Measurements from ENCODE around the gene MPZL2. TPM values are rescaled to one million over a fixed set of nuclear protein-coding genes. Genes with fewer than 3 reads are reported as not detected.

The MPZL2 gene
- total and polyA plus RNA-seq, 2 of the 13 experiments (the other 11 are each of a cell fraction or from before 2014, with no cell fraction given): 27.9 to 53.7 TPM

DNA sequence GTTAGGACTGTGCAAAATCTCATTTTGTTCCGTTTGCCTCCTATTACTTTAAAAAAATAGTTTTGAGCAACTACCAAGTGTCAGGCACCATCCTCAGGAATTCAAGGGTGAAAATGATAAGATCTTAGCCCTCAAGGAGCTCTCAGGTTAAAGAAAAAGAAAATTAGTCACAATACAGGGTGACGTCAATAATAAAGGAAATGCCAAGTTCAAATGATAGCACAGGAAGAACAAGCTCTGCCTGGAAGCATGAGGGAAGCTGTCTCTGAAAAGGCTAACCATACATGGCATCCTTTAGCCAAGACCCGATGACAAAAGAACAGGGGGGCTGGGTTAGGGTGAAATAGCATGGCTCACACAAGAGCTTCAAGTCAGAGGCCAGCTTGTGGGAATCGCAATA is 11.1 kb upstream of the MPZL2 start (continued):
- TF ChIP-seq CREM (IDR thresholded peaks at IDR 0.05) (no peak), CREM (CRISPR knock-in tag; IDR thresholded peaks at IDR 0.05) (no peak), ZNF549 (CRISPR knock-in tag; IDR thresholded peaks at IDR 0.05) (no peak), ATRX (CRISPR knock-in tag; IDR thresholded peaks at IDR 0.05; ENCODE audit: borderline replicate concordance) (no peak), KAT8 (CRISPR knock-in tag; IDR thresholded peaks at IDR 0.05) (no peak)

DNA sequence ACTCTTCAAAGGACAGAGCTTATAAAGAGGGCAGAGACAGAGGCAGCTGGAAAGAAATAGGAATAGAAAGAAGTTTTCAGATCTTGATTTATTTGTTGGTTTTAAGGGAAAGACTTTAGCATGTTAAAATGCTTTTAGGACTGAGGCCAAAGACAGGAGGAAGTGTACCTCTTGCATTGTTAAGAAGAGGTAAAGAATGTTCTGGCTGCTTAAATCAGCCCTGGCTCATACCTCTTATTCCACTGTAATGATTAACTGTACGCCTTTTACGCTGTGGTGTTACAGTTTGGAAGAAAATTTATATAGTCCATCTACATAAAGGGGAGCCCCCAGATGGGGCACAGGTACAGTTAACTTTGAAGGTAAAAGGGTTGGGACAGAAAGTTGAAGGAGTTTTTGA is 10.1 kb upstream of the MPZL2 start:
- Histone ChIP-seq H3K36me3 (replicated peaks in 1 of 2; ENCODE audit: control insufficient read depth in 1 of 2, insufficient read depth in 2 of 2, low read length in 2 of 2) (no peaks in the 10 kb centered on the region), H2AFZ (ENCODE audit: low read length) (no peak overlapping the region), H3K4me2 (ENCODE audit: low read depth, low read length) (no peak overlapping the region), H3K9me3 (ENCODE audit: low read length) (no peaks in the 10 kb centered on the region), H3K9ac (ENCODE audit: insufficient read depth, low read depth, low read length) (no peak overlapping the region), H3K79me2 (ENCODE audit: insufficient read depth, low read length) (no peaks in the 10 kb centered on the region), H3K4me3 (replicated peaks in 1 of 3; ENCODE audit: insufficient read depth in 1 of 3, low read depth in 2 of 3, low read length in 3 of 3) (no peak overlapping the region), H4K20me1 (ENCODE audit: insufficient read depth, low read length) (no peaks in the 10 kb centered on the region), H3K27ac (ENCODE audit: extremely low read length, insufficient read depth, low read length) (no peak overlapping the region), H3K4me1 (ENCODE audit: insufficient read depth, low read length) (peaks cover 16% of the 10 kb centered on the region), H3K27me3 (ENCODE audit: control insufficient read depth in 1 of 2, insufficient read depth in 2 of 2, low read length in 2 of 2) (peaks cover 0 to 1% of the 10 kb centered on the region in 2 experiments; a peak in 1 of 5 replicates)
- 55% methylated on average over 2 of the region's 2 CpGs for WGBS (ENCODE audit: low lambda C conversion rate)
- DNase-seq (ENCODE audit: low spot score) (no peak), ATAC-seq (no peak), FAIRE-seq (no peak)
- in situ Hi-C loops (cut with HindIII; ENCODE audit: extremely low pct_ligation_motif_present, low pct_unique_long_range_greater_than_20kb) (no loop called here), intact Hi-C loops (cut with micrococcal nuclease; ENCODE audit: unreplicated experiment) (no loop called here)
- ChIA-PET CTCF (ENCODE audit: low intra/inter-chr PET ratio, low total read pairs) (no interaction called here), POLR2A (no interaction called here)
- no TSS peak for BruUV-seq (replicated peaks)
- TF ChIP-seq FOXO4 (CRISPR knock-in tag; conservative IDR thresholded peaks at IDR 0.05) (no peak), GABPB1 (CRISPR knock-in tag; IDR thresholded peaks at IDR 0.05) (no peak), HNF4A (CRISPR knock-in tag; IDR thresholded peaks at IDR 0.05) (no peak), ZNF263 (CRISPR knock-in tag; IDR thresholded peaks at IDR 0.05) (no peak), RELA (CRISPR knock-in tag; IDR thresholded peaks at IDR 0.05) (no peak), ZNF790 (CRISPR knock-in tag; IDR thresholded peaks at IDR 0.05; ENCODE audit: borderline replicate concordance) (no peak), MIER3 (CRISPR knock-in tag; IDR thresholded peaks at IDR 0.05; ENCODE audit: borderline replicate concordance) (no peak), BCL6 (CRISPR knock-in tag; IDR thresholded peaks at IDR 0.05) (no peak), SUZ12 (IDR thresholded peaks at IDR 0.05; ENCODE audit: low read depth, low read length) (no peak), ATF4 (CRISPR knock-in tag; IDR thresholded peaks at IDR 0.05) (no peak), ZNF180 (CRISPR knock-in tag; IDR thresholded peaks at IDR 0.05; ENCODE audit: borderline replicate concordance, low read depth) (no peak), GFI1 (CRISPR knock-in tag; IDR thresholded peaks at IDR 0.05; ENCODE audit: borderline replicate concordance) (no peak), RFXAP (CRISPR knock-in tag; IDR thresholded peaks at IDR 0.05; ENCODE audit: borderline replicate concordance) (no peak), MLXIP (CRISPR knock-in tag; IDR thresholded peaks at IDR 0.05; ENCODE audit: borderline replicate concordance) (no peak), ZNF580 (CRISPR knock-in tag; IDR thresholded peaks at IDR 0.05; ENCODE audit: borderline replicate concordance, low read depth) (no peak), ZNF543 (CRISPR knock-in tag; IDR thresholded peaks at IDR 0.05) (no peak), NCOR1 (IDR thresholded peaks at IDR 0.05; ENCODE audit: borderline replicate concordance, low read length) (no peak)
